Activated CD4-positive, CD25-positive, alpha-beta regulatory T cell treated with anti-CD3 and anti-CD28 coated beads, Interleukin-2, amount 50 U/mL, for 24 hours (primary cell): ENCODE measurements around the gene CNTNAP3.
A peak's percentile ranks its signal among the peaks of the same experiment; 100 is the strongest.
"Not testable (repeated sequence)": the region's sequence is repeated elsewhere in the genome, so short reads cannot be mapped to it uniquely, and the experiment has no call there.

Experiments
- ATAC-seq, 2 donors: fragments of 150-1000 bp; cut with Tn5 transposase; one replicate each; pipeline ENCODE4 v1.10.0; 2021; ENCODE audit warnings: mild to moderate bottlenecking in 1 of 2, moderate library complexity in 1 of 2

The CNTNAP3 gene

DNA sequence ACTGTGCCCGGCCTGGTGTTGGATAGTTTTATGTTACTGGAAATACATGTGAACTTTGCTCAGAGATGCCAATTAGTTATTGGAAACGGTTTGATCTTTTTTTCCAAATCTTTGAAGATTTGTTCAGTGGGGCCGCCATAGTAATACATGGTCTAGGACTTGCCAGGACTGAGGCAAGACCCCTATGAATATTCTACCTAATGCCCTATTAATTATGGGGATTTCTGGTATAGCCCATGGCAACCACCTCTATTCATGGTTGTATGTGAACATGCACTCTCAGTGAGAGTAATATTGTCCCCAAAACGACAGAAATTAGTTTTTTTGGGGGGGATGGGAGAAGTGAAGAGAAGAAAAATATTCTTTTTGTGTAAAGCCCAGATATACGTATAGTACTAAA lies 220.3 kb downstream of the CNTNAP3 start:
- not testable (repeated sequence) for ATAC-seq

DNA sequence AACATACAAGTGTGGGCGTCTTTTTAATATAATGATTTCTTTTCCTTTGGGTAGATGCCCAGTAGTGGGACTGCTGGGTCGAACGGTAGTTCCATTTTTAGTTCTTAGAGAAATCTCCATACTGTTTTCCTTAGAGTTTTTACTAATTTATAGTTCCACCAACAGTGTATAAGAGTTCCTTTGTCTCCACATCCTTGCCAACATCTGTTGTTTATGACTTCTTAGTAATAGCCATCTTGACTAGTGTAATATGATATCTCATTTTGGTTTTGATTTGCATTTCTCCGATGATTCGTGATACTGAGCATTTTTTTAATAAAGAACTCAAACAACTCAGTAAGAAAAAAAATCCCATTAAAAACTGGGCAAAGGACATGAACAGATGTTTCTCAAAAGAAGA lies 225.0 kb downstream of the CNTNAP3 start:
- not testable (repeated sequence) for ATAC-seq

GRCh38 chr9:39054453-39054852 lies 233.5 kb downstream of the CNTNAP3 start:
- ATAC-seq, result not testable (repeated sequence)

DNA sequence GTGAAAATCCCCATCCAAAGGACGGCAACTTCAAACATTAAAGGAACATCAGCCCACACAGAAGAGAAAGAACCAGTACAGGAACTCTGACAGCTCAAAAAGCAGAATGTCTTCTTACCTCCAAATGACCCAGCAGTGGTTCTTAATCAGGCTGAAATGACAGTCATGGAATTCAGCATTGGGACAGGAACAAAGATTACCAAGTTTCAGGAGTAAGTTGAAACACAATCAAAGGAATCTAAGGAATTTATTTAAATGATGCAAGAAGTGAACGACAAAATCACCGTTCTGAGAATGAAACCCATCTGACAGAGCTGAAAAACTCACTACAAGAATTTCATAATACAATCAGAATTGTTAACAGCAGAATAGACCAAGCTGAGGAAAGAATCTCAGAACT lies 241.1 kb downstream of the CNTNAP3 start:
- not testable (repeated sequence) for ATAC-seq

DNA sequence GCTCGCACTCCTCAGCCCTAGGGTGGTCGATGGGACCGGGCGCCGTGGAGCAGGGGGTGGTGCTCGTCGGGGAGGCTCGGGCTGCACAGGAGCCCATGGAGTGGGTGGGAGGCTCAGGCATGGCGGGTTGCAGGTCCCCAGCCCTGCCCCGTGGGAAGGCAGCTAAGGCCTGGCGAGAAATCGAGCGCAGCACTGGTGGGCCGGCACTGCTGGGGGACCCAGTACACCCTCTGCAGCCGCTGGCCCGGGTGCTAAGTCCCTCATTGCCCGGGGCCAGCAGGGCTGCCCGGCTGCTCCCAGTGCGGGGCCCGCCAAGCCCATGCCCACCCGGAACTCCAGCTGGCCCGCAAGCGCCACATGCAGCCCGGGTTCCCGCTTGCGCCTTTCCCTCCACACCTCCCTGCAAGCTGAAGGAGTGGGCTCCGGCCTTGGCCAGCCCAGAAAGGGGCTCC lies 245.6 kb downstream of the CNTNAP3 start:
- ATAC-seq, result not testable (repeated sequence)

DNA sequence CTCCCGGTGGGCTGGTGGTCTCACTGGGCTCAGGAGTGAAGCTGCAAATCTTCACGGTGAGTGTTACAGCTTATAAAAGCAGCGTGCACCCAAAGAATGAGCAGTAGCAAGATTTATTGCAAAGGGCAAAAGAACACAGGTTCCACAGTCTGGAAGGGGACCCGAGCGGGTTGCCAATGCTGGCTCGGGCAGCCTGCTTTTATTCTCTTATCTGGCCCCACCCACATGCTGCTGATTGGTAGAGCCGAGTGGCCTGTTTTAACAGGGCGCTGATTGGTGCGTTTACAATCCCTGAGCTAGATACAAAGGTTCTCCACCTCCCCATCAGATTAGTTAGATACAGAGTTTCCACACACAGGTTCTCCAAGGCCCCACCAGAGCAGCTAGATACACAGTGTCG lies 246.2 kb downstream of the CNTNAP3 start:
- not testable (repeated sequence) for ATAC-seq

- ATAC-seq, result not testable (repeated sequence)
Measured at GRCh38 chr9:39039148-39039547, 248.8 kb downstream of the CNTNAP3 start.

DNA sequence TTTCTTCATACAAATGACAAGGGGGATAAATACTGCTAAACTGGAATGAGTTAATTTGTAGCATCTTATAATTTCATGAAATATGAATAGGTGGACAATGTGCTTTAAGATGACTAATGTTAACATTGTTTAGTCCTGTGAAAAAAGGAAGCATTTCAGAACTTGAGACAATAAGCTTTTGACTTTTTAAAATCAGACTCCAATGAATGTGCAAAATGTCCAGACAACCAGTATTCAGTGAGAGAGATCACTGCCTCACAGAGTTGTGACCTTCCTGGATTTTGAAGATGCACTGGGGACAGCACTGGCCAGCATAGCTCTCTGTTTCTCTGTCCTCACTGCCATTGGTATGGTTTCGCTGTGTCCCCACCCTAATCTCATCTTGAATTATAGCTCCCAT lies 249.7 kb downstream of the CNTNAP3 start:
- not testable (repeated sequence) for ATAC-seq

DNA sequence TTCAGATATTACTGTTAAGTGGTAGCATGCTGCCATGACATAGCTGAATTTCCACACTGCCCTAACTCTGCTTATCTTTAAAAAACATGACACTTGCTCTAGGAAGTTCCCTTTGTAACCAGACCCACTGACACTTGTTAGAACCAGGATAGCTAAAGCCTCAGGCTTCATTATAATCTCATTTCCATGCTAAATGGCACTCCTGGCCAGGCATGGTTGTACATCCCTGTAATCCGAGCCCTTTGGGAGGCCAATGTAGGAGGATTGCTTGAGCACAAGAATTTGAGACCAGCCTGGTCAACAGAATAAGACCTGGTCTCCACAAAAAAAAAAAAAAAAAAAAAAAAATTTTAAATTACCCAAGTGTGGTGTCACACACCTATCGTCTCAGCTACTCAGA lies 254.1 kb downstream of the CNTNAP3 start:
- not testable (repeated sequence) for ATAC-seq

DNA sequence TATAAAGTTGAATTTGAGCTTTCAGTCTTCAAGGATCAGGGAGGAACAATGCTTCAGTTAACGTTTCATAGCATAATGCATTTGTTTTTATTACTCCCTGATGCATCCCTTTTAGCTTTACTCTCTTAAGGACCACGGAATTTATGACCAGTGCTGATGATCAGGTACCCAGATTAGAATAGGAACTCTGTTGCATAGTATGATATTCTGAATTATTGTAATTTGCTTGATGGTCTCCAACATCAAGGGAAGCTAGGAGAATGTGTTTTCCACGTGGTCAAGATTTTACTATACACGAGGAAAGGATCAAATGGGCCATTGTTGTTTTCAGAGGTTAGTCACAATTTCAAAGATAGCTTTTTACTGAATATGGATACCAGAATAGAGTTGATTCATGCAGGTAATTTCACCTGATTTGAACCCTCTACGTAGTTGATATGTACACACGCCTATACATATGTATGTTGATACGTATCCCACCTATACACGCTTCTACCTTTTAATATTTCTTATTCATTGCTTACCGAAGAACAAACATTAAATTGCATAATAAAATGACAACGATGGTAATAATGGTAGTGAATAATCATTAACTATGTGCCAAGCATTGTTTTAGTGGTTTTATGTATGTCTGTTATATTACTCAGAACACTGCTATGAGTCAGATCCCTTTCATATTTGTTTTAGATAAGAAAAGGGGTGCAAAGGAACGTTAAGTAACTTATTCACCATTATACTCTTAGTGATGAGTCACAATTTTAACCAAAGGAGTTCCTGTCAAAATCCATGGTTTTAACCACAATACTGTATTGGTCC lies 257.6 kb downstream of the CNTNAP3 start:
- ATAC-seq, result peak; percentile 61 to 65

GRCh38 chr9:39028855-39029254 lies 259.1 kb downstream of the CNTNAP3 start:
- not testable (repeated sequence) for ATAC-seq

DNA sequence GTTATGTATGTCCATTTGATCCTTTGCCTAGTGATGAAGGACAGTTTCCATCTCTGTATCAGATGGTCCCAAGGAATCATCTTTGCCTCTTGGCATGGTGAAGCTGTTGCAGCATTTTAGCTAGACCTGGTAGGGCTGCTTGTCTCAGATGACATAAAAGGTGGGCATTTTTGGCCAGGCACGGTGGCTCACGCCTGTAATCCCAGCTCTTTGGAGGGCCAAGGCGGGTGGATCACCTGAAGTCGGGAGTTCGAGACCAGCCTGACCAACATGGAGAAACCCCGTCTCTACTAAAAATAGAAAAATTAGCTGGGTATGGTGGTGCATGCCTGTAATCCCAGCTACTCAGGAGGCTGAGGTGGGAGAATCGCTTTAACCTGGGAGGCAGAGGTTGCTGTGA lies 259.8 kb downstream of the CNTNAP3 start:
- ATAC-seq, result not testable (repeated sequence)

DNA sequence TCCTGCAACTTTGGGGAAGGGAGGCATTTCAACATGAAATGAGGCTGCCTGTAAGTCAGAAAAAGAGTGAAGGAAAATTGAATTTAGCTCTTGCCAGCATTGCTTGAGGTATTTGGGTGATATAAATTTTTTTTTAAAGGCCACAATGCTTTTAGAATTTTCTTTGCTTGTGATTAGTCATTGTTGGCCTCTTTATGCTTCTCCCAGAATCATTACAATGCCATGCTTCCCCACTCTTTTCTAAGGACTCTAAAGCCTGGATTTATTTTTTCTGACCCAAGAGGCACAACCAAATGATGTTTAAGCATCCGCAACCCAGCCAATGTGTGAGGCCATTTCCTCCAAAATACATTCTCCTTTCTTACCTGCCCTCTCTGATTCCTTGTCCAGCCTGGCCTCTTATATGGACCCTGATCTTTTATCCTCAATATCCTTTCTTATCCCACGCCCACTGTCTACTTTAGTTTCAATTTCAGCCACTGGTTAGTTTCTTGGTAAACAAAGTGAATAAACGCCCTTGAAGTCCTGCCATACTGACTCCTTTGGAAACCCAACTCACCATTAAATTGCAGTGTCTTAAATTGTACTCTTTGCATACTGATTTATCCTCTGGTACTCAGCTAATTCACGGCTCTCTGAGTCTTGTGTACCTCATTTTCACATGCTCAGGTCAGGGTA lies 261.9 kb downstream of the CNTNAP3 start:
- ATAC-seq, result not testable (repeated sequence)
